ENCODE measurements around the gene GPANK1. TPM values are rescaled to one million over a fixed set of nuclear protein-coding genes. Genes with fewer than 3 reads are reported as not detected.

GPANK1 gene
- total RNA-seq, 1 donor from 2014 or later: 8.9 TPM

DNA sequence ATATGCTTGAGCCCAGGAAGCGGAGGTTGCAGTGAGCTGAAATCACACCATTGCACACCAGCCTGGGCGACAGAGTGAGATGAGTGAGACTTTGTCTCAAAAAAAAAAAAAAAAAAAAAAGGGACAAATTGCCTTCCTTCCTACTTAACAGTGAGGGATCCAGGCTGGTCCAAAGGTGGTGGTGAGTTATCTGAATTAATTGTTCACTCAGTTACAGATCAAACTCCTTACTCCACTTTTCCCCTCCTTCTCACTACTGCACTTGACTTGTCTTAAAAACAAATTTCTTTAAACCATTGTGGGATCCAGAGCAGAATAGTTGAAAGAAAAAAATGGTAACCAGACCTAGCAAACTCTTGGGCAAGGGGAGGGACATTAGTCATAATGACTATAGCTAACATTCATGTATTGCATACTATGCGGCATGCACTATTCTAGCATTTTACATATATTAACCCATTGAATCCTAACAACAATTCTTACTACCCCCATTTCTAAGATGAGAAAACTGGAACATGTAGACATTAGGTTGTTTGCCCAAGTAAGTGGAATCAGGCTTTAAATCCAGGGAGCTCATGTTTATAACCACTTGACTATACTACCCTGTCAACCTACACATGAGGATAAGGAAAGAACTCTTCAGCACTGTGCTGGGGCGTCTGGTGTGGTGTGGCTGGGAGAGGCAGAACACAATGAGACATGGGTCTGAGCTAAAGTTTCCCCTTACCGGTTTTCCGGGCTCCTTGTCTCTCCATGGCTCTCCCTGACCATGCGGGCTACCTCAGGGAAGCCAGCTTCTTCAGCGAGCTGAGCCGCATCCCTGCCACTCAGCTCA, 1.5 kb downstream of the GPANK1 start:
- Mint-ChIP-seq H3K36me3 (ENCODE audit: low read depth, unreplicated experiment) (peaks cover 13% of the 10 kb centered on the region), H3K27me3 (ENCODE audit: unreplicated experiment) (peaks cover 9% of the 10 kb centered on the region), H3K4me3 (ENCODE audit: unreplicated experiment) (peak overlapping the region; percentile 97), H3K27ac (ENCODE audit: unreplicated experiment) (peak overlapping the region; percentile 97), H3K9me3 (ENCODE audit: unreplicated experiment) (no peaks in the 10 kb centered on the region), H3K4me1 (ENCODE audit: unreplicated experiment) (peaks cover 32% of the 10 kb centered on the region)
- TF ChIP-seq, protein P1, sequence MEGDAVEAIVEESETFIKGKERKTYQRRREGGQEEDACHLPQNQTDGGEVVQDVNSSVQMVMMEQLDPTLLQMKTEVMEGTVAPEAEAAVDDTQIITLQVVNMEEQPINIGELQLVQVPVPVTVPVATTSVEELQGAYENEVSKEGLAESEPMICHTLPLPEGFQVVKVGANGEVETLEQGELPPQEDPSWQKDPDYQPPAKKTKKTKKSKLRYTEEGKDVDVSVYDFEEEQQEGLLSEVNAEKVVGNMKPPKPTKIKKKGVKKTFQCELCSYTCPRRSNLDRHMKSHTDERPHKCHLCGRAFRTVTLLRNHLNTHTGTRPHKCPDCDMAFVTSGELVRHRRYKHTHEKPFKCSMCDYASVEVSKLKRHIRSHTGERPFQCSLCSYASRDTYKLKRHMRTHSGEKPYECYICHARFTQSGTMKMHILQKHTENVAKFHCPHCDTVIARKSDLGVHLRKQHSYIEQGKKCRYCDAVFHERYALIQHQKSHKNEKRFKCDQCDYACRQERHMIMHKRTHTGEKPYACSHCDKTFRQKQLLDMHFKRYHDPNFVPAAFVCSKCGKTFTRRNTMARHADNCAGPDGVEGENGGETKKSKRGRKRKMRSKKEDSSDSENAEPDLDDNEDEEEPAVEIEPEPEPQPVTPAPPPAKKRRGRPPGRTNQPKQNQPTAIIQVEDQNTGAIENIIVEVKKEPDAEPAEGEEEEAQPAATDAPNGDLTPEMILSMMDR (IDR thresholded peaks at IDR 0.05; ENCODE audit: unreplicated experiment): no peak
- DNase-seq (ENCODE audit: low spot score): no peak

DNA sequence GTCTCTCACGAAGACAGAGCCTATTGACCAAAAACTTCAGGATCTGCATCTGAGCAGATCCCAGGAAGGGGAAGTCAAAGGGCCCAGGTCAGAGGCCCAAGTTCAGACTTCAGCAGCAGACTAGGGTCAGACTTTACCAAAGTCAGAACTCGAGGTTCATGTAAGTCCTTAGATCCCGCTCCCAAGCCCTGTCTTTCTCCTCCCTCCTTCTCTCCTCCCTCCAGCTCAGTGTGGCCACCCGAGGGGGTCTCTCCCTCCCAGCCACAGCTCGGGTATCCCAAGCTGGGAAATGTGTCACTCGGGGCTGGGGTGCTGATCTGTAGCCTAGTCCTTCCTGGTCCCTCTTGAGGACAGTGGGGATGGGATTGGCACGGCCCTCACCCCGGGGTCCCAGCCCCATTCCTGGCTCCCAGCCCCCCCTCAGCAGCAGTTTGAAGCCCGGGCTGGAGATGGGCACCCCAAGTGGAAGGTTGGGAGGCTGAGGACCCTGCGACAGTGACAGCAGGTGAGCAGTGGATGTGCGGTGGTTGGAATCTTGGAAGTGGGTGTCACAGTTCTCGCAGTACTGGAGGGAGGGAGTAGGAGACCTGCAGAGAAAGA, 2.6 kb downstream of the GPANK1 start:
- Mint-ChIP-seq H3K36me3 (ENCODE audit: low read depth, unreplicated experiment) (peaks cover 8% of the 10 kb centered on the region), H3K27ac (ENCODE audit: unreplicated experiment) (no peak overlapping the region), H3K4me1 (ENCODE audit: unreplicated experiment) (peaks cover 39% of the 10 kb centered on the region), H3K9me3 (ENCODE audit: unreplicated experiment) (no peaks in the 10 kb centered on the region), H3K4me3 (ENCODE audit: unreplicated experiment) (peak overlapping the region; percentile 69), H3K27me3 (ENCODE audit: unreplicated experiment) (peaks cover 10% of the 10 kb centered on the region)
- no peak for DNase-seq (ENCODE audit: low spot score)
- TF ChIP-seq, protein P1 (IDR thresholded peaks at IDR 0.05; ENCODE audit: unreplicated experiment): no peak

- H3K9me3 Mint-ChIP-seq (ENCODE audit: unreplicated experiment): no peaks in the 10 kb centered on the region
- TF ChIP-seq, protein P1 (IDR thresholded peaks at IDR 0.05; ENCODE audit: unreplicated experiment): no peak
- H3K27me3 Mint-ChIP-seq (ENCODE audit: unreplicated experiment): peaks cover 7% of the 10 kb centered on the region
- peak overlapping the region; percentile 86 for H3K4me3 Mint-ChIP-seq (ENCODE audit: unreplicated experiment)
- DNase-seq (ENCODE audit: low spot score): no peak
- peaks cover 35% of the 10 kb centered on the region for H3K4me1 Mint-ChIP-seq (ENCODE audit: unreplicated experiment)
- peaks cover 6% of the 10 kb centered on the region for H3K36me3 Mint-ChIP-seq (ENCODE audit: low read depth, unreplicated experiment)
- no peak overlapping the region for H3K27ac Mint-ChIP-seq (ENCODE audit: unreplicated experiment)
Measured at GRCh38 chr6:31661262-31662123, 3.3 kb downstream of the GPANK1 start.

GRCh38 chr6:31660381-31661261, 4.2 kb downstream of the GPANK1 start, which contains the start of gene C6orf47:
Gene C6orf47, minus strand, starts transcription at chr6:31660778. Its CDS starts 831 bp downstream, at chr6:31659947.
- Mint-ChIP-seq H3K9me3 (ENCODE audit: unreplicated experiment) (no peaks in the 10 kb centered on the region), H3K27ac (ENCODE audit: unreplicated experiment) (peak within 1 kb of the TSS; percentile 84), H3K36me3 (ENCODE audit: low read depth, unreplicated experiment) (peaks cover 4% of the 10 kb centered on the region), H3K4me3 (ENCODE audit: unreplicated experiment) (peak within 1 kb of the TSS; percentile 91), H3K27me3 (ENCODE audit: unreplicated experiment) (peaks cover 7% of the 10 kb centered on the region), H3K4me1 (ENCODE audit: unreplicated experiment) (peaks cover 33% of the 10 kb centered on the region)
- TF ChIP-seq, protein P1 (IDR thresholded peaks at IDR 0.05; ENCODE audit: unreplicated experiment): no peak
- DNase-seq (ENCODE audit: low spot score): peak; percentile 75

Measured in endothelial cell (in vitro differentiated cells).